GM23338 (cell line): ENCODE measurements around the gene PTMA. TPM values are rescaled to one million over a fixed set of nuclear protein-coding genes. Genes with fewer than 3 reads are reported as not detected.

Source experiments
- ATAC-seq: fragments of 200-7000 bp; cut with Tn5 transposase; 3 replicates; pipeline ENCODE4 v1.9.1; 2020
- DNase-seq: peaks from one replicate; pipeline ENCODE4 v3.0.0-alpha.2; 2015; ENCODE audit warnings: low spot score
- H2AFZ ChIP-seq: fragments of 200-600 bp; sonication (generic); 2 replicates; pipeline ENCODE4 v1.8.0; 2016; ENCODE audit warnings: antibody characterized with exemption, mild to moderate bottlenecking, moderate library complexity
- H3F3A ChIP-seq: fragments of 200-600 bp; sonication (generic); replicated peaks from 2 replicates; pipeline ENCODE4 v1.8.0; 2017; ENCODE audit warnings: antibody characterized with exemption, mixed run types, low read depth
- H3K27ac ChIP-seq: fragments of 200-600 bp; sonication (generic); 2 replicates; pipeline ENCODE4 v1.6.1; 2016; ENCODE audit warnings: low read depth
- H3K27me3 ChIP-seq: fragments of 200-600 bp; sonication (generic); 2 replicates; pipeline ENCODE4 v1.8.0; 2016; ENCODE audit warnings: mild to moderate bottlenecking, mixed run types, moderate library complexity; ENCODE audit not compliant: insufficient read depth
- H3K36me3 ChIP-seq: fragments of 200-600 bp; sonication (generic); 2 replicates; pipeline ENCODE4 v1.8.0; 2016; ENCODE audit warnings: mild to moderate bottlenecking; ENCODE audit not compliant: insufficient read depth
- H3K4me1 ChIP-seq: fragments of 200-600 bp; sonication (generic); 2 replicates; pipeline ENCODE4 v1.8.0; 2016; ENCODE audit warnings: mild to moderate bottlenecking, moderate library complexity; ENCODE audit not compliant: insufficient read depth
- H3K4me2 ChIP-seq: fragments of 200-600 bp; sonication (generic); 2 replicates; pipeline ENCODE4 v1.7.1; 2017; ENCODE audit warnings: mixed run types
- H3K4me3 ChIP-seq: fragments of 200-600 bp; sonication (generic); 2 replicates; pipeline ENCODE4 v1.6.1; 2016; ENCODE audit warnings: mixed run types
- H3K79me2 ChIP-seq: fragments of 200-600 bp; sonication (generic); replicated peaks from 2 replicates; pipeline ENCODE4 v1.8.0; 2017; ENCODE audit warnings: mild to moderate bottlenecking; ENCODE audit not compliant: insufficient read depth
- H3K9me2 ChIP-seq: fragments of 200-600 bp; sonication (generic); 2 replicates; pipeline ENCODE4 v1.8.0; 2017; ENCODE audit not compliant: insufficient read depth
- H4K20me1 ChIP-seq: fragments of 200-600 bp; sonication (generic); replicated peaks from 2 replicates; pipeline ENCODE4 v1.8.0; 2017; ENCODE audit warnings: mild to moderate bottlenecking; ENCODE audit not compliant: insufficient read depth
- H3K27ac Mint-ChIP-seq: 2 replicates; pipeline ENCODE4 v1.8.0; 2020; ENCODE audit warnings: inconsistent platforms, mild to moderate bottlenecking, moderate library complexity, mixed read lengths
- H3K27me3 Mint-ChIP-seq: 3 replicates; pipeline ENCODE4 v1.8.0; 2022; ENCODE audit warnings: low read depth, mild to moderate bottlenecking, moderate library complexity, mixed read lengths, inconsistent platforms; ENCODE audit not compliant: insufficient read depth, poor library complexity
- H3K36me3 Mint-ChIP-seq: 3 replicates; pipeline ENCODE4 v1.8.0; 2021; ENCODE audit warnings: low read depth, mild to moderate bottlenecking, inconsistent platforms, moderate library complexity, mixed read lengths
- H3K4me1 Mint-ChIP-seq: 3 replicates; pipeline ENCODE4 v1.8.0; 2020; ENCODE audit warnings: mild to moderate bottlenecking, inconsistent platforms, mixed read lengths
- H3K4me3 Mint-ChIP-seq: 3 replicates; pipeline ENCODE4 v1.8.0; 2021; ENCODE audit warnings: moderate library complexity, mild to moderate bottlenecking, inconsistent platforms, mixed read lengths
- H3K9me3 Mint-ChIP-seq: 3 replicates; pipeline ENCODE4 v1.8.0; 2020; ENCODE audit warnings: moderate library complexity, mild to moderate bottlenecking, inconsistent platforms, mixed read lengths
- CREB1 ChIP-seq: fragments of 250-450 bp; sonication (Bioruptor Pico); IDR thresholded peaks from 2 replicates; pipeline ENCODE4 v1.5.0; 2020; ENCODE audit warnings: low read depth, mild to moderate bottlenecking, moderate library complexity
- CTCF ChIP-seq, 2 experiments: fragments of 200-600 bp in 1 of 2; sonication (generic) in 1 of 2; conservative IDR thresholded peaks; 2 replicates each; pipeline versions ENCODE4 v1.5.1 to v1.6.1; 2016 to 2017; ENCODE audit warnings: antibody characterized with exemption in 2 of 2, low read depth in 2 of 2, mild to moderate bottlenecking in 2 of 2, moderate library complexity in 1 of 2
- ETS1 ChIP-seq: IDR thresholded peaks from 2 replicates; pipeline ENCODE4 v1.6.1; 2016; ENCODE audit warnings: antibody characterized with exemption
- EZH2 ChIP-seq: fragments of 200-600 bp; sonication (generic); IDR thresholded peaks from one replicate; pipeline ENCODE4 v1.8.0; 2017; ENCODE audit warnings: antibody characterized with exemption, mild to moderate bottlenecking, low read depth; ENCODE audit not compliant: unreplicated experiment
- EZH2phosphoT487 ChIP-seq: fragments of 200-600 bp; sonication (generic); IDR thresholded peaks from one replicate; pipeline ENCODE4 v1.8.1; 2018; ENCODE audit warnings: antibody characterized with exemption; ENCODE audit not compliant: unreplicated experiment
- JUNB ChIP-seq: IDR thresholded peaks from one replicate; pipeline ENCODE4 v1.6.1; 2016; ENCODE audit warnings: antibody characterized with exemption; ENCODE audit not compliant: unreplicated experiment
- NANOG ChIP-seq: IDR thresholded peaks from 2 replicates; pipeline ENCODE4 v1.6.1; 2016; ENCODE audit warnings: antibody characterized with exemption, borderline replicate concordance
- POLR2AphosphoS5 ChIP-seq: IDR thresholded peaks from 2 replicates; pipeline ENCODE4 v1.6.1; 2016; ENCODE audit warnings: antibody characterized with exemption, low read depth
- REST ChIP-seq: IDR thresholded peaks from one replicate; pipeline ENCODE4 v1.6.1; 2018; ENCODE audit warnings: antibody characterized with exemption; ENCODE audit not compliant: unreplicated experiment
- STAT1 ChIP-seq: IDR thresholded peaks from one replicate; pipeline ENCODE4 v1.6.1; 2016; ENCODE audit warnings: antibody characterized with exemption; ENCODE audit not compliant: unreplicated experiment
- ZNF114 ChIP-seq: fragments of 250-450 bp; sonication (Bioruptor Pico); IDR thresholded peaks from 2 replicates; pipeline ENCODE4 v1.5.0; 2020; ENCODE audit warnings: mild to moderate bottlenecking, moderate library complexity
- ZNF331 ChIP-seq: fragments of 250-450 bp; sonication (Bioruptor Pico); IDR thresholded peaks from 2 replicates; pipeline ENCODE4 v1.5.0; 2020; ENCODE audit warnings: low read depth, mild to moderate bottlenecking, moderate library complexity
- ZNF462 ChIP-seq: fragments of 250-450 bp; sonication (Bioruptor Pico); IDR thresholded peaks from 2 replicates; pipeline ENCODE4 v1.5.0; 2020; ENCODE audit warnings: mild to moderate bottlenecking, moderate library complexity
- polyA plus RNA-seq: library from polyadenylated mRNA; unstranded; fragments of >200 nt; fragmentation: Nextera tagmentation; extraction: Ambion mirVana; gene quantifications from 2 replicates; pipeline ENCODE4 v1.2.1, GENCODE V29; 2016
- total RNA-seq: library from RNA; depleted of rRNA; stranded (reverse); fragments of >200 nt; shearing (Covaris generic); gene quantifications from 2 replicates; pipeline ENCODE4 v1.2.3, GENCODE V29; 2014

PTMA gene
- total and polyA plus RNA-seq, 2 experiments from 2014 or later = 1,861 to 8,990 TPM

- no peak for ATAC-seq
- peak overlapping the region; percentile 80; the same call in 1 of the 2 replicates for H3K27ac ChIP-seq
- Mint-ChIP-seq H3K4me1 (peaks cover 26% of the 10 kb centered on the region), H3K27ac (peak overlapping the region; percentile 92), H3K9me3 (peaks cover 7% of the 10 kb centered on the region; the same call in 1 of the 3 replicates), H3K36me3 (peaks cover 3% of the 10 kb centered on the region; the same call in 1 of the 3 replicates), H3K4me3 (peak overlapping the region; percentile 63), H3K27me3 (peaks cover 28% of the 10 kb centered on the region)
- DNase-seq = no peak
- peak overlapping the region; percentile 61 for H3K4me2 ChIP-seq
- no peaks in the 10 kb centered on the region for H3K9me2 ChIP-seq
- H3K36me3 ChIP-seq = no peaks in the 10 kb centered on the region
- H3K4me1 ChIP-seq = peaks cover 28% of the 10 kb centered on the region
- H3K27me3 ChIP-seq = peaks cover 4% of the 10 kb centered on the region; the same call in 1 of the 2 replicates
- H3K4me3 ChIP-seq = peak overlapping the region; percentile 47
- H3F3A ChIP-seq = peaks cover 33% of the 10 kb centered on the region
- TF ChIP-seq REST (no peak), ZNF462 (no peak), JUNB (no peak), EZH2 (no peak), STAT1 (no peak), ZNF114 (no peak), CREB1 (no peak), EZH2phosphoT487 (no peak), POLR2AphosphoS5 (no peak), CTCF (conservative IDR thresholded peaks at IDR 0.05; ENCODE audit: low read depth in 2 of 2) (no peak), ETS1 (no peak), ZNF331 (CRISPR knock-in tag) (no peak), NANOG (no peak)
- H4K20me1 ChIP-seq = no peaks in the 10 kb centered on the region
- H2AFZ ChIP-seq = no peak overlapping the region
- H3K79me2 ChIP-seq = no peaks in the 10 kb centered on the region
Observed at GRCh38 chr2:231661422-231662027, 46.8 kb upstream of the PTMA start.
